K562 treated with DMSO at 1 percent for 12 hours (cell line): ENCODE data around the gene ALKBH8. TPM values are rescaled to one million over a fixed set of nuclear protein-coding genes. Genes with fewer than 3 reads are reported as not detected.

Experiments used
- total RNA-seq: library from RNA; unstranded; fragments of 300-600 nt; gene quantifications from 2 replicates; pipeline ENCODE4 v1.2.3, GENCODE V29; 2022; ENCODE audit not compliant: insufficient read depth

Gene ALKBH8
- 0.68 and 3.5 TPM in 2 replicates for total RNA-seq

GRCh38 chr11:107565219-107565937, at the start of gene ALKBH8:
Gene ALKBH8, minus strand, starts transcription at chr11:107565735. Its CDS starts 4,842 bp downstream, at chr11:107560893.

GRCh38 chr11:107590460-107591377, 25.2 kb upstream of the ALKBH8 start, which contains the start of gene ELMOD1:
Gene ELMOD1, plus strand, starts transcription at chr11:107591147. Its CDS starts 27,043 bp downstream, at chr11:107618190.

GRCh38 chr11:107457558-107458271, 107.8 kb downstream of the ALKBH8 start, which contains the start of gene CWF19L2:
Gene CWF19L2, minus strand, starts transcription at chr11:107457825. Its CDS starts 9 bp downstream, at chr11:107457816.

Other genes with a start within 250 kb of the ALKBH8 start
- 8.9 and 11.3 TPM in 2 replicates for gene CWF19L2, start 107.9 kb downstream of the ALKBH8 start, total RNA-seq
- not detected in 2 replicates for gene ELMOD1, start 25.4 kb upstream of the ALKBH8 start, total RNA-seq
- not detected in 2 replicates for gene SLN, start 146.3 kb upstream of the ALKBH8 start, total RNA-seq